ENCODE measurements around the gene DUX4.
"Not testable (repeated sequence)": the region's sequence is repeated elsewhere in the genome, so short reads cannot be mapped to it uniquely, and the experiment has no call there.

DUX4 gene

DNA sequence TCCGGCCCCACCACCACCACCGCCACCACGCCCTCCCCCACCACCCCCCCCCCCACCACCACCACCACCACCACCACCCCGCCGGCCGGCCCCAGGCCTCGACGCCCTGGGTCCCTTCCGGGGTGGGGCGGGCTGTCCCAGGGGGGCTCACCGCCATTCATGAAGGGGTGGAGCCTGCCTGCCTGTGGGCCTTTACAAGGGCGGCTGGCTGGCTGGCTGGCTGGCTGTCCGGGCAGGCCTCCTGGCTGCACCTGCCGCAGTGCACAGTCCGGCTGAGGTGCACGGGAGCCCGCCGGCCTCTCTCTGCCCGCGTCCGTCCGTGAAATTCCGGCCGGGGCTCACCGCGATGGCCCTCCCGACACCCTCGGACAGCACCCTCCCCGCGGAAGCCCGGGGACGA lies at the start of gene DUX4:
Gene DUX4, plus strand, starts transcription at position 347 of the 400 bp plus-strand sequence. Its CDS starts 0 bp downstream, at position 347.
- not testable (repeated sequence) for H3K9me3 ChIP-seq (ENCODE audit: control insufficient read depth in 2 of 2, low read length in 2 of 2); H3K27me3 ChIP-seq (ENCODE audit: control insufficient read depth in 1 of 2, insufficient read depth in 2 of 2, low read length in 2 of 2); H3K27ac ChIP-seq (ENCODE audit: low read length); H3K4me3 ChIP-seq (ENCODE audit: low read length in 2 of 2); H3K4me1 ChIP-seq (ENCODE audit: control insufficient read depth, insufficient read depth, low read length); H3K36me3 ChIP-seq (ENCODE audit: control insufficient read depth in 2 of 2, insufficient read depth in 2 of 2, low read length in 2 of 2); H3K9ac ChIP-seq (ENCODE audit: low read length in 2 of 2)

DNA sequence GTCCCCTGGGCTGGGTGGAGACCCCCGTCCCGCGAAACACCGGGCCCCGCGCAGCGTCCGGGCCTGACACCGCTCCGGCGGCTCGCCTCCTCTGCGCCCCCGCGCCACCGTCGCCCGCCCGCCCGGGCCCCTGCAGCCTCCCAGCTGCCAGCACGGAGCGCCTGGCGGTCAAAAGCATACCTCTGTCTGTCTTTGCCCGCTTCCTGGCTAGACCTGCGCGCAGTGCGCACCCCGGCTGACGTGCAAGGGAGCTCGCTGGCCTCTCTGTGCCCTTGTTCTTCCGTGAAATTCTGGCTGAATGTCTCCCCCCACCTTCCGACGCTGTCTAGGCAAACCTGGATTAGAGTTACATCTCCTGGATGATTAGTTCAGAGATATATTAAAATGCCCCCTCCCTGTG lies 1.9 kb downstream of the DUX4 start:
- H3K27ac ChIP-seq (ENCODE audit: low read length); H3K4me3 ChIP-seq (ENCODE audit: low read length in 2 of 2); H3K9ac ChIP-seq (ENCODE audit: low read length in 2 of 2); H3K9me3 ChIP-seq (ENCODE audit: control insufficient read depth in 2 of 2, low read length in 2 of 2); H3K27me3 ChIP-seq (ENCODE audit: control insufficient read depth in 1 of 2, insufficient read depth in 2 of 2, low read length in 2 of 2); H3K4me1 ChIP-seq (ENCODE audit: control insufficient read depth, insufficient read depth, low read length); H3K36me3 ChIP-seq (ENCODE audit: control insufficient read depth in 2 of 2, insufficient read depth in 2 of 2, low read length in 2 of 2): not testable (repeated sequence)

DNA sequence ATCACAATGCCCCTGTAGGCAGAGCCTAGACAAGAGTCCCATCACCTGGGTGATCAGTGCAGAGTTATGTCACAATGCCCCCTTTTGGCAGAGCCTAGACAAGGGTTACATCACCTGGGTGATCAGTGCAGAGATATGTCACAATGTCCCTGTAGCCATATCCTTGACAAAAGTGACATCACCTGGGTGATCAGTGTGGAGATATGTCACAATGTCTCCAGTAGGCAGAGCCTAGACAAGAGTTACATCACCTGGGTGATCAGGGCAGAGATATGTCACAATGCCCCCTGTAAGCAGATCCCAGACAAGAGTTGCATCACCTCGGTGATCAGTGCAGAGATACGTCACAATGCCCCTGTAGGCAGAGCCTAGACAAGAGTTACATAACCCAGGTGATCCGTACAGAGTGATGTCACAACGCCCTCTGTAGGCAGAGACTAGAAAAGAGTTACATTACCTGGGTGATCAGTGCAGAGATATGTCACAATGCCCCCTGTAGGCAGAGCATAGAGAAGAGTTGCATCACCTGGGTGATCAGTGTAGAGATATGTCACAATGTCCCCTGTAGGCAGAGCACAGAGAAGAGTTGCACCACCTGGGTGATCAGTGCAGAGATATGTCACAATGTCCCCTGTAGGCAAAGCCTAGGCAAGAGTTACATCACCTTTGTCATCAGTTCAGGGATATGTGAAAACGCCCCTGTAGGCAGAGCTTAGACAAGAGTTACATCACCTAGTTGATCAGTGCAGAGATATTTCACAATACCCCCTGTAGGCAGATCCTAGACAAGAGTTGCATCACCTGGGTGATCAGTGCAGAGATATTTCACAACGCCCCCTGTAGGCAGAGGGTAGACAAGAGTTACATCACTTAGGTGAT lies 4.4 kb downstream of the DUX4 start:
- not testable (repeated sequence) for H3K9me3 ChIP-seq (ENCODE audit: control insufficient read depth in 2 of 2, low read length in 2 of 2); H3K4me1 ChIP-seq (ENCODE audit: control insufficient read depth, insufficient read depth, low read length); H3K9ac ChIP-seq (ENCODE audit: low read length in 2 of 2); H3K27ac ChIP-seq (ENCODE audit: low read length); H3K27me3 ChIP-seq (ENCODE audit: control insufficient read depth in 1 of 2, insufficient read depth in 2 of 2, low read length in 2 of 2); H3K36me3 ChIP-seq (ENCODE audit: control insufficient read depth in 2 of 2, insufficient read depth in 2 of 2, low read length in 2 of 2); H3K4me3 ChIP-seq (ENCODE audit: low read length in 2 of 2)

DNA sequence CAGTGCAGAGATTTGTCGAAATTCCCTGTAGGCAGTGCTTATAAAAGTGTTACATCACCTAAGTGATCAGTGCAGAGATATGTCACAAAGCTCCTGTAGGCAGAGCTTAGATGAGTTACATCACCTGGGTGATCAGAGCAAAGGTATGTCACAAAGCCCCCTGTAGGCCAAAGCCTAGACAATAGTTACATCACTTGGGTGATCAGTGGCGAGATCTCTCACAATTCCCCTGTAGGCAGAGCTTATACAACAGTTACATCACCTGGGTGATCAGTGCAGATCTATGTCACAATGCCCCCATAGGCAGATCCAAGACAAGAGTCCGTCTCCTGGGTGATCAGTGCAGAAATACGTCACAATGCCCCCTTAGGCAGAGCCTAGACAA lies 5.0 kb downstream of the DUX4 start:
- H3K9ac ChIP-seq (ENCODE audit: low read length in 2 of 2); H3K4me3 ChIP-seq (ENCODE audit: low read length in 2 of 2); H3K27ac ChIP-seq (ENCODE audit: low read length); H3K4me1 ChIP-seq (ENCODE audit: control insufficient read depth, insufficient read depth, low read length); H3K9me3 ChIP-seq (ENCODE audit: control insufficient read depth in 2 of 2, low read length in 2 of 2); H3K36me3 ChIP-seq (ENCODE audit: control insufficient read depth in 2 of 2, insufficient read depth in 2 of 2, low read length in 2 of 2); H3K27me3 ChIP-seq (ENCODE audit: control insufficient read depth in 1 of 2, insufficient read depth in 2 of 2, low read length in 2 of 2): not testable (repeated sequence)

DNA sequence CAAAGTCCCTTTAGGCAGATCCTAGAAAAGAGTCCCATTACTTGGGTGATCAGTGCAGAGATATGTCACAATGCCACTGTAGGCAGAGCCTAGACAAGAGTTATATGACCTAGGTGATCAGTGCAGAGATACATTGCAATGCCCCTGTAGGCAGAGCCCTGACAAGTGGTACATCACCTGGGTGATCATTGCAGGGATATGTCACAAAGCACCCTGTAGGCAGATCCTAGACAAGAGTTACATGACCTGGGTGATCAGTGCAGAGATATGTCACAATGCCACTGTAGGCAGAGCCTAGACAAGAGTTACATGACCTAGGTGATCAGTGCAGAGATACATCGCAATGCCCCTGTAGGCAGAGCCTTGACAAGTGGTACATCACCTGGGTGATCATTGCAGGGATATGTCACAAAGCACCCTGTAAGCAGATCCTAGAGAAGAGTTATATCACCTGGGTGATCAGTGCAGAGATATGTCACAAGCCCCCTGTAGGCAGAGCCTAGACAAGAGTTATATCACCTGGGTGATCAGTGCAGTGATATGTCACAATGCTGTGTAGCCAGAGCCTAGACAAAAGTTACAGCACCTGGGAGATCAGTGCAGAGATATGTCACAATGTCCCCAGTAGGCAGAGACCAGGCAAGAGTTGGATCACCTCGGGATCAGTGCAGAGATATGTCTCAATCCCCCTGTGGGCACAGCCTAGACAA lies 5.6 kb downstream of the DUX4 start:
- H3K4me1 ChIP-seq (ENCODE audit: control insufficient read depth, insufficient read depth, low read length); H3K27ac ChIP-seq (ENCODE audit: low read length); H3K9me3 ChIP-seq (ENCODE audit: control insufficient read depth in 2 of 2, low read length in 2 of 2); H3K4me3 ChIP-seq (ENCODE audit: low read length in 2 of 2); H3K36me3 ChIP-seq (ENCODE audit: control insufficient read depth in 2 of 2, insufficient read depth in 2 of 2, low read length in 2 of 2); H3K9ac ChIP-seq (ENCODE audit: low read length in 2 of 2); H3K27me3 ChIP-seq (ENCODE audit: control insufficient read depth in 1 of 2, insufficient read depth in 2 of 2, low read length in 2 of 2): not testable (repeated sequence)

DNA sequence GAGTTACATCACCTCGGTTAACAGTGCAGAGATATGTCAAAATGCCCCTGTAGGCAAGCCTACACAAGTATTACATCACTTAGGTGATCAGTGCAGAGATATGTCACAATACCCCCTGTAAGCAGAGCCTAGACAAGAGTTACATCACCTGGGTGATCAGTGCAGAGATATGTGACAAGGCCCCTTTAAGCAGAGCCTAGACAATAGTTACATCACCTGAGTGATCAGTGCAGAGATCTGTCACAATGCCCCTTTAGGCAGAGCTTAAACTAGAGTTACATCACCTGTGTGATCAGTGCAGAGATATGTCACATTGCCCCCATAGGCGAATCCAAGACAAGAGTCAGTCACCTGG lies 6.1 kb downstream of the DUX4 start:
- not testable (repeated sequence) for H3K9ac ChIP-seq (ENCODE audit: low read length in 2 of 2)

DNA sequence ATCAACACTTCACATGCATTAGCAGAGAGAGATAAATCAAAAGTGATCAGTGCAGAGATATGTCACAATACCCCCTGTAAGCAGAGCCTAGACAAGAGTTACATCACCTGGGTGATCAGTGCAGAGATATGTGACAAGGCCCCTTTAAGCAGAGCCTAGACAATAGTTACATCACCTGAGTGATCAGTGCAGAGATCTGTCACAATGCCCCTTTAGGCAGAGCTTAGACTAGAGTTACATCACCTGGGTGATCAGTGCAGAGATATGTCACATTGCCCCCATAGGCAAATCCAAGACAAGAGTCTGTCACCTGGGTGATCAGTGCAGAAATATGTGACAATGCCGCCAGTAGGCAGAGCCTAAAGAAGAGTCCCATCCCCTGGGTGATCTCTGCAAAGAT lies 7.4 kb downstream of the DUX4 start:
- H3K27ac ChIP-seq (ENCODE audit: low read length); H3K9ac ChIP-seq (ENCODE audit: low read length in 2 of 2); H3K4me3 ChIP-seq (ENCODE audit: low read length in 2 of 2); H3K36me3 ChIP-seq (ENCODE audit: control insufficient read depth in 2 of 2, insufficient read depth in 2 of 2, low read length in 2 of 2); H3K4me1 ChIP-seq (ENCODE audit: control insufficient read depth, insufficient read depth, low read length); H3K27me3 ChIP-seq (ENCODE audit: control insufficient read depth in 1 of 2, insufficient read depth in 2 of 2, low read length in 2 of 2); H3K9me3 ChIP-seq (ENCODE audit: control insufficient read depth in 2 of 2, low read length in 2 of 2): not testable (repeated sequence)

More for the DNA sequence above, 6.1 kb downstream of the DUX4 start:
- not testable (repeated sequence) for H3K4me3 ChIP-seq (ENCODE audit: low read length in 2 of 2); H3K4me1 ChIP-seq (ENCODE audit: control insufficient read depth, insufficient read depth, low read length); H3K9me3 ChIP-seq (ENCODE audit: control insufficient read depth in 2 of 2, low read length in 2 of 2); H3K36me3 ChIP-seq (ENCODE audit: control insufficient read depth in 2 of 2, insufficient read depth in 2 of 2, low read length in 2 of 2); H3K27ac ChIP-seq (ENCODE audit: low read length); H3K27me3 ChIP-seq (ENCODE audit: control insufficient read depth in 1 of 2, insufficient read depth in 2 of 2, low read length in 2 of 2)

DNA sequence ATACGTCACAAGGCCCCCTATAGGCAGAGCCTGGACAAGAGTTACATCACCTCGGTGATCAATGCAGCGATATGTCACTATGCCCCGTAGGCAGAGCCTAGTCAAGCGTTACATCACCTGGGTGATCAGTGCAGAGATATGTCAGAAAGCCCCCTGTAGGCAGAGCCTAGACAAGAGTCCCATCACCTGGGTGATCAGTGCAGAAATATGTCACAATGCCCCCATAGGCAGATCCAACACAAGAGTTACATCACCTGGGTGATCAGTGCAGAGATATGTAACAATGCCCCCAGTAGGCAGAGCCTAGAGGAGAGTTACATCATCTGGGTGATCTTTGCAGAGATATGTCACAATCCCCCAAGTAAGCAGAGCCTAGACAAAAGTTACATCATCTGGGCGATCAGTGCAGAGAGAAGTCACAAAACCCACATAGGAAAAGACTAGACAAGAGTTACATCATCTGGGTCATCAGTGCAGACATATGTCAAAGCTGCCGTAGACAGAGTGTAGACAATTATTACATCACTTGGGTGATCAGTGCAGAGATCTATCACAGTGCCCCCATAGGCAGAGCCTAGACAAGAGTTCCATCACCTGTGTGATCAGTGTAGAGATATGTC lies 8.0 kb downstream of the DUX4 start:
- H3K9ac ChIP-seq (ENCODE audit: low read length in 2 of 2); H3K4me3 ChIP-seq (ENCODE audit: low read length in 2 of 2); H3K27me3 ChIP-seq (ENCODE audit: control insufficient read depth in 1 of 2, insufficient read depth in 2 of 2, low read length in 2 of 2); H3K36me3 ChIP-seq (ENCODE audit: control insufficient read depth in 2 of 2, insufficient read depth in 2 of 2, low read length in 2 of 2); H3K9me3 ChIP-seq (ENCODE audit: control insufficient read depth in 2 of 2, low read length in 2 of 2); H3K4me1 ChIP-seq (ENCODE audit: control insufficient read depth, insufficient read depth, low read length); H3K27ac ChIP-seq (ENCODE audit: low read length): not testable (repeated sequence)

DNA sequence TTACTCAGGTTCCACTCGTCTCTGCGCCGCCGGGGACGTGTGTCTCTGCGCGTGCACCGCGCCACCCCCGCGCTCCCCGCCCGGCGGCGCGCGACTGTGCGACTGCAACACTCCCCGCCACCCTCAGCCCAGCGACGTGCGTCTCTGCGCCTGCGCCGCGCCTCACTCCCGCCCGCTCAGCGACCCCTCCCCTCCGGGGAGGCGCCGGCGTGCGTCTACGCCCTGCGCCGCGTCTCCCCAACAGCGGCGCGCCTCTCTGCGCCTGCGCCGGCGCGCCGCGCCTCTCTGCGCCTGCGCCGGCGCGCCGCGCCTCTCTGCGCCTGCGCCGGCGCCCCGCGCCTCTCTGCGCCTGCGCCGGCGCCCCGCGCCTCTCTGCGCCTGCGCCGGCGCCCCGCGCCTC lies 29.9 kb downstream of the DUX4 start:
- not testable (repeated sequence) for H3K4me3 ChIP-seq (ENCODE audit: low read length in 2 of 2); H3K36me3 ChIP-seq (ENCODE audit: control insufficient read depth in 2 of 2, insufficient read depth in 2 of 2, low read length in 2 of 2); H3K27ac ChIP-seq (ENCODE audit: low read length); H3K27me3 ChIP-seq (ENCODE audit: control insufficient read depth in 1 of 2, insufficient read depth in 2 of 2, low read length in 2 of 2); H3K9ac ChIP-seq (ENCODE audit: low read length in 2 of 2); H3K4me1 ChIP-seq (ENCODE audit: control insufficient read depth, insufficient read depth, low read length); H3K9me3 ChIP-seq (ENCODE audit: control insufficient read depth in 2 of 2, low read length in 2 of 2)
